Stimulated activated CD8-positive, alpha-beta memory T cell treated with anti-CD3 and anti-CD28 coated beads, Interleukin-15, amount 100 ng/mL, for 1 hour (primary cell): ENCODE measurements around the gene NUCKS1.

ENCODE experiments used
- DNase-seq: peaks from one replicate; pipeline ENCODE4 v3.0.0-alpha.2; 2020; ENCODE audit warnings: low read depth

Gene NUCKS1

DNA sequence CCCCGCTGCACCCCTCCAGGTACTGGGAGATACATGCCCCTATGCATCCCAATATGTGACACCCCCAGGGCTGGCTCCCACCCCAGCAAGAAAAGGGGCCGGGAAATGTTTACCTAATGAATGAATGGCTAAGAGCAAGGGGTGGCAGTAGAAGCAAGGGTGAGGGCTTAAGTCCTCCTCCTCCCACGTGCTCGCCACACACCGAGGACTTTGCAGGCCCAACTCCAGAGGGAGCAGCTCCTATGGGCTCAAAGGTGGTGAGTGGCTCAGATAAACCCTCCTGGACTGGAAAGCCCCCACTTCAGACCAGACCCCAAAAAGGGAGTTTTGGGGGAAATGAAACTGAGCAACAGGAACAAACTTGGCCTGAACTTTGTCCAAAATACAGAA lies 81.0 kb downstream of the NUCKS1 start:
- DNase-seq, result no peak

GRCh38 chr1:205667909-205668643 lies 81.9 kb downstream of the NUCKS1 start:
- DNase-seq, result no peak

DNA sequence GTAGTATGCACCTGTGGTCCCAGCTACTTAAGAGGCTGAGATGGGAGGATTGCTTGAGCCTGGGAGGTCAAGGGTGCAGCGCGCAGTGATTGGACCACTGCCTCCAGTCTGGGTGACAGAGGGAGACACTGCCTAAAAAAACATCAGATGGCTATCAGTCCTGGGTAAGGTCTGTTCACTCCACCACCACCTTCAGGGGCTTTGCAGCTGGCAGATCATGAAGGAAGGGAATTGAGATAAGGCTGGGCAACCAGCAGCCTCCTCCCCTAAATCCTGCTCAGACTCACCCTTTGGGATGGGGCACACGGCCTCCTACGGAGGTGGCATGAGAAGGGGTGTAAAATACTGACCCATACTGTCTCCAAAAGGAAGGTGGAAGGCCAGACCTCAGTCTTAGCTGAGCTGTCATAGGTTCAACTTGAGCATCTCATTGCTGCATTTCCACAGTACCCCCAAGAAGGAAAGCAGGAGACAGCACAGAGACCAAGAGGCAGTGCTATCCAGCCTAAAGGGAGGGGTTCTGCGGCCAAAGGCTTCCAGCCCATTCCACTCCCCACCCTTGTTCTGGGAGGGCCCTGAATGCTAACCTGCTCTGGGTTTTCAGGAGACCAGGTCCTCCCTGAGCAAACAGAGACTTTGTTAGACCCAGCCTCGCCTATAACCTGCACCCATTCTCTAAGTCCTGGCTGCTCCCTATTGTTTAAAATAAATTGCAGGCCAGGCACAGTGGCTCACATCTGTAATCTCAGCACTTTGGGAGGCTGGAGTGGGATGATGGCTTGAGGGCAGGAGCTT lies 83.4 kb downstream of the NUCKS1 start:
- DNase-seq, result no peak

GRCh38 chr1:205665201-205666045 lies 84.6 kb downstream of the NUCKS1 start:
- DNase-seq, result no peak

DNA sequence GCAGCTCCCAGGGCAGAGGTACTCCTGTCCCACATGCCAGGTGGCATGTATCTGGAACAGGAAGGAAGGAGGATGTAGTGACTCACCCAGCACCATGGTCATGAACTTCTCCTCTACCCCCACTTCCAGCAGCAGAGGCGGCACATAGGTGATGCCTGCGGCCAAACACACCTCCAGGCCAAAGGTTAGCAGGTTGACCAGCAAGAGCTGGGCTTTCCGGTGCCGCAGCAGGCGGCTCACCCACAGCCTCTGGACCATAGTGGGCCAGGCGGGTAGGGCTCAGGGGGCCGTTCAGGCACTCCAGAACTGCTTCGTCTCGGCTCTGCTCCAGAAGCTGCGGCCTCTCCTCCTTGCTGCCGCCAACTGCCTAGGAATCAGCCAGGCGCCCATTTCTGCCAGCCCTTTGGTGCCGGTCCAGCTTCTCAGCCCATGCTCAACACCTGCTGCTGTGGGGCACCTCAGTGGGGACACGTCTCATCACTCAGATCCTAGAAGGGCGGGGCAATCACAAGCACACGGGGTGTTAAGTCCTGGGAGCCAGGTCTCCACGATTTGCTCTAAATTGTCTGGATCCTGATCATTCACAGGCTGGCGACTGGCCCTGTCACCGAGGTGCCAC lies 85.5 kb downstream of the NUCKS1 start:
- DNase-seq, result no peak

GRCh38 chr1:205663286-205663936 lies 86.6 kb downstream of the NUCKS1 start:
- no peak for DNase-seq
